GM21786 (cell line): Measurements from ENCODE around the gene FNDC3B.

Experiments
- ATAC-seq: cut with Tn5 transposase; IDR thresholded peaks from one replicate; pipeline ENCODE4 v1.9.1; 2021; ENCODE audit not compliant: unreplicated experiment

The FNDC3B gene

DNA sequence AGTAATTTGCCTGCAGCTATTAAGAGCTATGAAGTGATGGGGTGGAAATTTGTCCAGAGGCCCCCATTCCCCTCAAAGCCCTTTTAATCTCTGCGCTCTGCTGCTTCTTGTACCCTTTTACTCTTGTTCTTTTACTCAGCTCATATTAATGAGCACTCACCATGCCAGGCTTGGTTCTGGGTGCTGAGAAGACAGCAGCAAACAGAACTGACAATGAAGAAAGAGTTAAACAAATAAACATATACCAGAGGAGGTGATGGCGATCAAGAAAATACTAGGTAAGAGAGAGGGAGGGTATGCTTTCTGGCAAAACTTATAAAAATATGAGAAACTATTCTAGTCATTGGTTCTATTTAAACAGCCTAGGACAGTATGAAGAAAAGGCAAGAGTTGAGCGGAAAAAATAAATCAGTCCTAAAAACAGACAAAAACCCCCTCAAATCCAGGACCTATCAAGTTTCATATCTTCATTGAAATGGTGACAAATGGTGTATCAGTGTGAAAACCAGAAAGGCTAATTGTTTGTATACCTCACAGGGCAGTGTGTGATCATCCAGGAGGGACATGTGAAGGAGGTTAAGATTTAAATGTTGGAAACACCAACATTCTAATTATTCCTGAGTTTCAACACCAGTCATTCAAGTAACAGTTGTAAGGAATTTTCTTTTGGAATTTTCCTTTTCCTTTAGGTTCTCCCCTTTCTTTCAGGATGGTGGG, 144.9 kb downstream of the FNDC3B start:
- ATAC-seq: no peak

DNA sequence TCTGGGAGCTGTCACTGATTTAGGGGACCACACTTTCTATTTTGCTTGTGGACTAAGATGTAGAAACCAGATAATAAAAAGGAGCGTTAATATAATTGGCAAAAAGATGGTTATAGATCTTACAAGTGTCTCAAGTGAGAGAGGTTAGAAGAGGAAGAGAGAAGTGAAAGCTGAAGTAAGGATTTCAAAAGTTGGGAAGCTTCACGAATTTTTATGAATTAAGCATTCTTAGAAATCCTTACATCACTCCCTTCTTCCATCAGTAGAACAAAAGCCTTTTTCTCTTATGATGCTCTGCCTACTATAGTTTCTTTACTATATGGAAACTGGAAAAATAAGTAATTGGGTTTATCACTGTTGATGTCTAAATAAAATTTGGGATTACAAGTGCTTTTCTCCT, 146.5 kb downstream of the FNDC3B start:
- no peak for ATAC-seq

- ATAC-seq: no peak
Measured at GRCh38 chr3:172186607-172187006, 147.2 kb downstream of the FNDC3B start.

DNA sequence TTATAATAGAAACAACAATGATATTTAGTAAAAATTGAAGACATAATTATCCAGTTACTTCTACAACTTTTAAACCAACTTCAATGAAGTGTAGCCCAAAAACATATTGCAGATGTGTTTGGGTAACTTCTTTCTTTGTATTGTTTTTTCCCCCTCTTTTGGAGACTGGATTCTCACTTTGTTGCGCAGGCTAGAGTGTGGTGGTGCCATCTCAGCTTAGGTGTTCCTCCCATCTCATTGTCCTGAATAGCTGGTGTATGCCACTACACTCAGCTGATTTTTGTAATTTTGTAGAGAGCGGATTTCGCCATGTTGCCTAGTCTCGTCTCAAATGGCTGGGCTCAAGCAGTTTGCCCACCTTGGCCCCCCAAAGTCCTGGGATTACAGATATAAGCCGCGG, 148.1 kb downstream of the FNDC3B start:
- ATAC-seq: no peak

- no peak for ATAC-seq
Measured at GRCh38 chr3:172188511-172188910, 149.1 kb downstream of the FNDC3B start.

DNA sequence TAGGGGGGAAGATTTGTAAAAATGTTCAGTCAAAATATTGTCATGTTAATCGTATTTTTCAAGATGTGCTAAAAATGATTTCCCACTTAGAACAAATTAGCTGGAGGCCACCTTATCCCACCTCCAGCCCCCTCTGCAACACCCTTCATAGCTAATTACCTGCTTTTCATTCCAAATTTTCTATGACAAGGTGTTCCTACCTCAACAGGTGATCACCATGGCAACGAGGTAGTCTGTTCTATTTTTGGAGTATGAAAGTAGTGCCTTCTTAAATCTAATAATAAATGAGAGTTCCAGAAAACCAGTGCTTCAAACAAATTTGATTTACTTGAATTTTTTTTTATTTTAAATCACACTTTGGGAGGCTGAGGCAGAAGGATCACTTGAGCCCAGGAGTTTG, 149.8 kb downstream of the FNDC3B start:
- ATAC-seq: no peak

GRCh38 chr3:172189987-172190603, 150.7 kb downstream of the FNDC3B start:
- ATAC-seq: no peak

GRCh38 chr3:172190980-172191379, 151.6 kb downstream of the FNDC3B start:
- ATAC-seq: no peak

DNA sequence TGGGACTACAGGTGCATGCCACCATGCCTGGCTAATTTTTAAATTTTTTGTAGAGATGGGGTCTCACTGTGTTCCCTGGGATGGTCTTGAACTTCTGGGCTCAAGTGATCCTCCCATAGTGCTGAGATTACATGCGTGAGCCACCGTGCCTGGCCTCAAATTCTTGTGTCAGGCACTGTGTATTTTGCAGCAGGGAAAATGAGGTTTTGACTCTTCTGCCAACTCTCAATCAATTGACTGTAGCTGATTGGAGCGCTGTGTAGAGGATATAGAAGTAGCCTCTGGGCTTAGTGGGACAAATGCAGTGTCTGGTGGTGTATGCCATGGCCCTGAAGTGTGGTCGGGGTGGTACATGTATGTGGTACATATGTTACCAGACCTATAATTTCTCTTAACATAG, 152.3 kb downstream of the FNDC3B start:
- no peak for ATAC-seq

- no peak for ATAC-seq
Measured at GRCh38 chr3:172192830-172193415, 153.5 kb downstream of the FNDC3B start.

DNA sequence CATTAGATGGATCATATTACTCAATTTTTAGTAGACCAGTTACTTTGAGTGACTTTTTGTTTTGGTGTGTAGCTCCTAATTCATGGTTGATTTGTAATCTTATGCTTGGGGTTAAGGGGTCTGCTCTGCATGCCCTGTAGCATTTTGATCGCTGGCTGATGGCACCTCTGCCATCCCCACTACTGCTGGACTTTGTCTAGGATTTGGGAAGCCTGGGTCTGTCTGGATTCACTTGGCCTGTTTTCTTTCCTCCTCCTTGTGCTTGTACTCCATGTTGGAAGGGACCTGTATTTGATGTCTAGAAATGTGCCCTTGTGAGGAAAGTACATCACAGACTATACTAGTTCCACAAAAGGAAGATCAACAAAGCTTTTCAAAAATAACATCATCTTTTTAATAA, 154.1 kb downstream of the FNDC3B start:
- ATAC-seq: no peak

DNA sequence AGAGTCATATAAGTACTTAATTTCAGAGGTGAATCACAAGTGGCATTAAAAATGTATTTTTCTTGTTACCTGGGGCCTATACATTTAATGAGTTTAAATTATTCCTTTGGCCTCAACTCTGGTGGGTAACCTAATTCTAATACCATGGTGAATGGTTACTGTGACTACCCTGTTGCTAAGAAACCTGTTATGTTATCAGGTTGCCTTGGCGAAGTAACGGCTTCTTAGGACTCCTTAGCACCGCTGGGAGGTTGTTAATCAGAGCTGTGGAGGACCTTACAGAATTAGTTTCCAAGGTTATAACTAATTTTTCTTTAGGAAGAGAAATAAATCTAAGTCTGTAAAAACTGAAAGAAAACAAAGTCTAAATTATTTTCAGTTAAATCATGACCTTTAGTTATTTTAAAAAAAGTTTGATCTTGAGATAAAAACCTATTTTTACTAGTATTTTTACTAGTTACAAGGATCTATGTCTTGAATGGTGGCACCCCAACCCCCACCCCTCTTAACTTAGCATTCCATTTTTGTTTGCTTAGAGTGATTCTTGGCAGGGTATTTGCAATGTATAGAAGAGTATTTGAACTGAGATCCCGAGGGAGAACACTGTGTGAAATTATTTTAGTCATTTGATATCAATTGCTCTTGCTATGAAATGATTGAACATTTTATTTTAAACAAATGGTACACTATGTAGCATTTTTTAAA, 155.5 kb downstream of the FNDC3B start:
- no peak for ATAC-seq

GRCh38 chr3:172195407-172195754, 156.0 kb downstream of the FNDC3B start:
- no peak for ATAC-seq

- no peak for ATAC-seq
Measured at GRCh38 chr3:172197344-172197743, 158.0 kb downstream of the FNDC3B start.

GRCh38 chr3:172198428-172198827, 159.1 kb downstream of the FNDC3B start:
- ATAC-seq: no peak

DNA sequence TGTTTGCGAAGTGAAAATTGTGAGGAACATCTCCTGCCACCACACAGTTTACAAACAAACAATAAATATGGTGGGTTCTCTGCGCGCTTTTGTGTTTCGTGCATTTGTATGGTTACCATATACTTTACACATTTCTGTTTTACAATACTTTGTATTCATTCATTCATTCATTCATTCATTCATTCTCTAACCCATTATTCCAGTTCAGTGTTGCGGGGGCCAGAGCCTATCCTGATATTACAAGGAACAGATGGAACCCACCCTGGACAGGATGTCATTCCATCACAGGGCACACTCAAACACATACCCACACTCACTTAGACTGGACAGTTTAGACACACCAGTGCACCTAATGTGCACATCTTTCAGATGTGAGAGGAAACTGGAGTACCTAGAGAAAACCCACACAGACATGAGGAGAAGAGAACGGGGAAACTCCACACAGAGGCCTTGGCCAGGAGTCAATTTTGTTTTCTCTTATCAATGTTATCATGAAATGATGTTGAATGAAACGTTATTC, 160.5 kb downstream of the FNDC3B start:
- no peak for ATAC-seq

- no peak for ATAC-seq
Measured at GRCh38 chr3:172201136-172201869, 161.9 kb downstream of the FNDC3B start.

DNA sequence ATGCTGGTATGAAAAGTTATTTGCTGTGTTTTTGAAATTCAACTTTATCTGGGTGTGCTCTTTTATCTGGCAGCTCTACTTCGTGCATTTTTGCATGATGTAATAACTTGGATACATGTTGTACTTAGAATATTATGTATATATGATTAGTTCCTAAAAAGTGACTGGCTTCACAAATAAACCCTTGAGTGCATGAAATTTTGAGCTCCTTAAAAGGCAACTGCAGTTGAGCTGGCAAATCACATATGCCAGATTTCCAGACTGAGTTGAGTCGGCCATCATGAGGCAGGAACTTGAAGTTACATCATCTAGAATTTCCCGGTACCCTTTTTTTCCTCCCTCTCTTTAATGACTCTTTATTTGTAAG, 162.5 kb downstream of the FNDC3B start:
- no peak for ATAC-seq

DNA sequence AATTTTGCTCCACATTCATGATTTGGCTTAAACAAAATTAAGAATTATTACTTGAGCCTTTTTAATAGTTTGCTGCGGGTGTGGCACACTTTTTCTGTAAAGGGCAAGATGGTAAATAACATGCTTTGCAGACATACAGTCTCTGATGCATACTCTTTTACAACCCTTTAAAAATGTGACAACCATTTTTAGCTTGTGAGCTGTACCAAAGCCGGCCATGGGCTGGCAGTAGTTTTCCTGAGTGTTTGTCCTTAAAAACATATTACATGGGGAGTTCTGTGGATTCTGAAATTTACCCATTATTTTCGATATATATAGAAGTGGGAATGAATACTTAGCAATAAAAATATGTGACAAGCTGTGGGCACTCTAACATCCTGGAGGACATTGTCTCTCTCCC, 163.4 kb downstream of the FNDC3B start:
- ATAC-seq: no peak

DNA sequence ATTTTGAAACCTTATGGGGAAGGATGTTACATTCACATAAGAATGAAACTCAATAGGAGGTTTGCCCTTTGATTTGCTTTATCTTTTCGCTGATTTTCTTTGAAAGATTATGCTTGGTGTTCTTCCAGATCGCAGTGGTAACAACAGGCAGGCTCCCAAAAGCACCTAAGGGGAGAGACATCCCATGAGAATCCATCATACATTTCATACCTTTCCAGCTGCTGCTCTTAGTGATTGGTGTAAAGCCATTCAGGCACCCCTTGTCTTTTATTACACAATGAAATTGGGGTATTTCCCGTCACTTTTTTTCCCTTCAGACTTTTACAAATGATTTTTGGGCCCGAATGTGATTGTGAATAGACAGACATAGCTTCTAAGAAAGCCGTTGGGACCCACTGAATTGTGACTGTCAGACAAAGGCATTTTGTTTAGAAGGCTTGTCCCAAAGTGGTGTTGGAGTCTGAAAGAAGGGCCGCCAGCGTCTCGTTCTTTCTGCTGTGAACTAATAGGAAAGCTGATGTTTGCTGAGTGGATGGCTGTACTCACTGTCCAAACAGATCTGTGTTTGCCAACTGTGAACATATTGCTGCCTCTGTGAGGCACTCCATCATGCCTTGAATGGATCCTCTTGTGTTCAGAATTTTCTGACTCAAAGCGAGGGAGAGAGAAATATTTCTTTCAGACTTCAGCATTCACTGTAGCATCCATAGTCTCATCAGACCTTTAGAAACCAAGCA, 164.3 kb downstream of the FNDC3B start:
- no peak for ATAC-seq
